HEK293 (cell line): Measurements from ENCODE around the gene CEP44.

Source experiments
- CTCF ChIA-PET: fragments of 350-600 bp; formaldehyde crosslinking; extraction: SDS; loops from one replicate; lab custom pipeline; 2021; ENCODE audit warnings: antibody characterized with exemption; lab: Yijun Ruan, JAX
- POLR2A ChIA-PET: fragments of 300-600 bp; formaldehyde crosslinking; extraction: SDS; loops from one replicate; lab custom pipeline; 2020; ENCODE audit warnings: antibody characterized with exemption, inconsistent platforms; lab: Yijun Ruan, JAX
- H3K27ac ChIP-seq: fragments of 200-500 bp; sonication (Bioruptor generic); 2 replicates; pipeline ENCODE4 v1.5.1; 2014; ENCODE audit warnings: low read depth, low read length, control low read depth, inconsistent platforms; ENCODE audit errors: extremely low read depth
- H3K36me3 ChIP-seq, 2 experiments: fragments of 200-500 bp in 1 of 2; sonication (Bioruptor generic) in 1 of 2; 1 replicate in 1 of 2; 2 replicates in 1 of 2; pipeline ENCODE4 v1.5.1; 2014 to 2017; ENCODE audit warnings: inconsistent platforms in 2 of 2, low read length in 2 of 2; ENCODE audit not compliant: control insufficient read depth in 2 of 2, insufficient read depth in 1 of 2
- H3K4me1 ChIP-seq: fragments of 200-500 bp; sonication (Bioruptor generic); 2 replicates; pipeline ENCODE4 v1.5.1; 2014; ENCODE audit warnings: mild to moderate bottlenecking, low read length, inconsistent platforms; ENCODE audit not compliant: control insufficient read depth, insufficient read depth
- H3K4me3 ChIP-seq: 2 replicates; pipeline ENCODE4 v1.5.1; 2011; ENCODE audit warnings: low read depth, mild to moderate bottlenecking, control low read depth, low read length, moderate library complexity
- H3K9me3 ChIP-seq: fragments of 200-500 bp; sonication (Bioruptor generic); 2 replicates; pipeline ENCODE4 v1.5.1; 2014; ENCODE audit warnings: low read depth, low read length, inconsistent platforms; ENCODE audit not compliant: control insufficient read depth, insufficient read depth
- ELK4 ChIP-seq: IDR thresholded peaks from 2 replicates; pipeline ENCODE4 v1.6.1; 2011; ENCODE audit warnings: mild to moderate bottlenecking, low read depth, low read length, borderline replicate concordance
- HIC1 ChIP-seq: fragments of 450-650 bp; formaldehyde crosslinking; IDR thresholded peaks from 2 replicates; pipeline ENCODE4 v1.5.1; 2016; ENCODE audit warnings: missing biosample characterization, missing genetic modification characterization
- HOXD13 ChIP-seq: sonication (generic); formaldehyde crosslinking; IDR thresholded peaks from 2 replicates; pipeline ENCODE4 v1.8.0; 2022; ENCODE audit warnings: missing genetic modification reagents, borderline replicate concordance
- PRDM6 ChIP-seq: fragments of 450-650 bp; formaldehyde crosslinking; IDR thresholded peaks from 2 replicates; pipeline ENCODE4 v1.5.1; 2017; ENCODE audit warnings: missing biosample characterization, missing genetic modification characterization
- RBAK ChIP-seq: fragments of 450-650 bp; formaldehyde crosslinking; IDR thresholded peaks from 2 replicates; pipeline ENCODE4 v1.5.1; 2016; ENCODE audit warnings: missing biosample characterization, missing genetic modification characterization
- REPIN1 ChIP-seq: fragments of 450-650 bp; formaldehyde crosslinking; IDR thresholded peaks from 2 replicates; pipeline ENCODE4 v1.5.1; 2017; ENCODE audit warnings: missing biosample characterization, missing genetic modification characterization, low read depth
- SP2 ChIP-seq: fragments of 450-650 bp; formaldehyde crosslinking; IDR thresholded peaks from 2 replicates; pipeline ENCODE4 v1.5.1; 2016; ENCODE audit warnings: missing biosample characterization, missing genetic modification characterization
- ZBTB17 ChIP-seq: fragments of 450-650 bp; formaldehyde crosslinking; IDR thresholded peaks from 2 replicates; pipeline ENCODE4 v1.5.1; 2016; ENCODE audit warnings: missing biosample characterization, missing genetic modification characterization
- ZBTB6 ChIP-seq: fragments of 450-650 bp; formaldehyde crosslinking; IDR thresholded peaks from 2 replicates; pipeline ENCODE4 v1.5.1; 2017; ENCODE audit warnings: missing biosample characterization, missing genetic modification characterization
- ZBTB7A ChIP-seq: fragments of 450-650 bp; formaldehyde crosslinking; IDR thresholded peaks from 2 replicates; pipeline ENCODE4 v1.5.1; 2016; ENCODE audit warnings: low read depth, missing biosample characterization, missing genetic modification characterization
- ZEB2 ChIP-seq: fragments of 450-650 bp; formaldehyde crosslinking; IDR thresholded peaks from 2 replicates; pipeline ENCODE4 v1.5.1; 2016; ENCODE audit warnings: missing biosample characterization, missing genetic modification characterization
- ZNF112 ChIP-seq: fragments of 450-650 bp; formaldehyde crosslinking; IDR thresholded peaks from 2 replicates; pipeline ENCODE4 v1.5.0; 2017; ENCODE audit warnings: missing biosample characterization, missing genetic modification characterization
- ZNF157 ChIP-seq: fragments of 450-650 bp; formaldehyde crosslinking; IDR thresholded peaks from 2 replicates; pipeline ENCODE4 v1.5.1; 2016; ENCODE audit warnings: missing biosample characterization, missing genetic modification characterization
- ZNF302 ChIP-seq: fragments of 450-650 bp; formaldehyde crosslinking; IDR thresholded peaks from 2 replicates; pipeline ENCODE4 v1.5.1; 2016; ENCODE audit warnings: missing biosample characterization, missing genetic modification characterization, low read depth
- ZNF548 ChIP-seq: fragments of 450-650 bp; formaldehyde crosslinking; IDR thresholded peaks from 2 replicates; pipeline ENCODE4 v1.5.1; 2016; ENCODE audit warnings: missing biosample characterization, missing genetic modification characterization
- ZNF639 ChIP-seq: fragments of 450-650 bp; formaldehyde crosslinking; IDR thresholded peaks from 2 replicates; pipeline ENCODE4 v1.5.1; 2016; ENCODE audit warnings: missing biosample characterization, missing genetic modification characterization

CEP44 gene

GRCh38 chr4:174245714-174246113 is 38.0 kb upstream of the CEP44 start:
- Histone ChIP-seq H3K4me3 (no peak overlapping the region), H3K36me3 (no peaks in the 10 kb centered on the region), H3K4me1 (0 out of 2 replicates have a peak, but pooled peaks cover 4% of the 10 kb centered on the region), H3K27ac (no peak overlapping the region), H3K9me3 (no peaks in the 10 kb centered on the region)
- POLR2A ChIA-PET, result no interaction called here
- TF ChIP-seq HIC1 (tag by site-specific recombination) (no peak), HOXD13 (CRISPR knock-in tag) (no peak), ZNF302 (no peak), ZBTB17 (0 out of 2 replicates have a peak, but pooled peaks have one; percentile 13)
- CTCF ChIA-PET, result interaction anchor here (0.6 kb wide), 2 partner anchors 55 to 105 kb away, joined by 3 read pairs; no protein-coding TSS in a partner anchor

- H3K27ac ChIP-seq, result no peak overlapping the region
- POLR2A ChIA-PET, result no interaction called here
- CTCF ChIA-PET, result interaction anchor here (0.7 kb wide), 1 partner anchor 548 kb away, joined by 3 read pairs; no protein-coding TSS in a partner anchor
- TF ChIP-seq ELK4 (no peak), SP2 (tag by site-specific recombination) (no peak), ZBTB7A (tag by site-specific recombination) (no peak), ZBTB6 (no peak), REPIN1 (no peak), ZEB2 (no peak), ZNF548 (tag by site-specific recombination) (no peak), PRDM6 (peak; percentile 42; the same call in 1 of the 2 replicates), RBAK (tag by site-specific recombination) (no peak)
- H3K36me3 ChIP-seq, result no peaks in the 10 kb centered on the region
- H3K4me1 ChIP-seq, result 0 out of 2 replicates have a peak, but pooled peaks cover 4% of the 10 kb centered on the region
- no peaks in the 10 kb centered on the region for H3K9me3 ChIP-seq
- no peak overlapping the region for H3K4me3 ChIP-seq
These were observed 35.3 kb upstream of the CEP44 start for GRCh38 chr4:174248407-174248806.

GRCh38 chr4:174252412-174252811 is 31.3 kb upstream of the CEP44 start:
- CTCF ChIA-PET, result no interaction called here
- no peak for TF ChIP-seq ZNF112
- TF ChIP-seq ZNF639 (tag by site-specific recombination), result no peak
- peak; percentile 75 for TF ChIP-seq ZNF157 (tag by site-specific recombination)
- POLR2A ChIA-PET, result no interaction called here
- H3K9me3 ChIP-seq, result no peaks in the 10 kb centered on the region
- no peak overlapping the region for H3K27ac ChIP-seq
- peaks cover 14% of the 10 kb centered on the region; the same call in 1 of the 2 replicates for H3K4me1 ChIP-seq
- H3K4me3 ChIP-seq, result no peak overlapping the region
- H3K36me3 ChIP-seq, result no peaks in the 10 kb centered on the region
